Limb (tissue), 2 donors: ENCODE data around the gene BAD.
"Not testable (repeated sequence)": the region's sequence is repeated elsewhere in the genome, so short reads cannot be mapped to it uniquely, and the experiment has no call there.

Experiments
- DNase-seq, 2 donors: peaks; one replicate each; pipeline ENCODE4 v3.0.0-alpha.2; 2016; ENCODE audit errors: extremely low spot score in 2 of 2

The BAD gene

GRCh38 chr11:64315667-64316526, 31.4 kb upstream of the BAD start:
- not testable (repeated sequence) for DNase-seq

GRCh38 chr11:64314805-64315561, 30.5 kb upstream of the BAD start:
- DNase-seq: no peak

GRCh38 chr11:64314146-64314804, 29.8 kb upstream of the BAD start:
- DNase-seq: no peak

GRCh38 chr11:64313491-64314145, 29.2 kb upstream of the BAD start:
- DNase-seq: no peak

- DNase-seq: no peak
Observed at GRCh38 chr11:64312947-64313346, 28.5 kb upstream of the BAD start.

- DNase-seq: not testable (repeated sequence)
Observed at GRCh38 chr11:64307795-64308194, 23.3 kb upstream of the BAD start.

GRCh38 chr11:64306876-64307622, 22.6 kb upstream of the BAD start:
- no peak for DNase-seq

GRCh38 chr11:64306563-64306875, 22.1 kb upstream of the BAD start:
- no peak for DNase-seq

- peak; percentile 34 to 77 for DNase-seq
Observed at GRCh38 chr11:64305691-64306562, 21.5 kb upstream of the BAD start.

- DNase-seq: peak; percentile 99 to 100
Observed at GRCh38 chr11:64305075-64305690, 20.7 kb upstream of the BAD start, which contains the start of gene ESRRA. ESRRA (plus strand) TSS chr11:64305524; CDS start chr11:64307180, 1,656 bp downstream.

GRCh38 chr11:64304316-64305072, 20.0 kb upstream of the BAD start:
- peak; percentile 85 to 93 for DNase-seq

GRCh38 chr11:64304032-64304315, 19.5 kb upstream of the BAD start:
- no peak for DNase-seq

- DNase-seq: no peak
Observed at GRCh38 chr11:64303109-64304031, 18.9 kb upstream of the BAD start.

GRCh38 chr11:64299847-64300648, 15.6 kb upstream of the BAD start, which contains the start of gene CATSPERZ:
CATSPERZ (plus strand) TSS chr11:64300358; CDS start chr11:64300411, 53 bp downstream.
- no peak for DNase-seq

- peak in 1 of 2 donors; percentile 71 for DNase-seq
Observed at GRCh38 chr11:64298966-64299846, 14.7 kb upstream of the BAD start.
